ENCODE measurements around the gene CYB561D1.

Gene CYB561D1

GRCh38 chr1:109530457-109531087, 36.7 kb downstream of the CYB561D1 start:
- DNase-seq (ENCODE audit: low spot score): no peak

GRCh38 chr1:109531380-109531779, 37.5 kb downstream of the CYB561D1 start:
- no peak for DNase-seq (ENCODE audit: low spot score)

- no peak for DNase-seq (ENCODE audit: low spot score)
Measured at GRCh38 chr1:109531826-109532364, 38.0 kb downstream of the CYB561D1 start.

- DNase-seq (ENCODE audit: low spot score): peak; percentile 91
Measured at GRCh38 chr1:109532365-109533136, 38.7 kb downstream of the CYB561D1 start.

- no peak for DNase-seq (ENCODE audit: low spot score)
Measured at GRCh38 chr1:109534307-109534858, 40.5 kb downstream of the CYB561D1 start.

GRCh38 chr1:109535481-109535880, 41.6 kb downstream of the CYB561D1 start:
- no peak for DNase-seq (ENCODE audit: low spot score)

- DNase-seq (ENCODE audit: low spot score): no peak
Measured at GRCh38 chr1:109535971-109536491, 42.1 kb downstream of the CYB561D1 start.

GRCh38 chr1:109537450-109538178, 43.7 kb downstream of the CYB561D1 start:
- DNase-seq (ENCODE audit: low spot score): no peak

GRCh38 chr1:109538827-109539555, 45.1 kb downstream of the CYB561D1 start:
- no peak for DNase-seq (ENCODE audit: low spot score)

- DNase-seq (ENCODE audit: low spot score): no peak
Measured at GRCh38 chr1:109539676-109540075, 45.8 kb downstream of the CYB561D1 start, which contains the start of gene GPR61. TSS of gene GPR61 (plus strand) at chr1:109539872. CDS start at chr1:109543023, 3,151 bp downstream.

- no peak for DNase-seq (ENCODE audit: low spot score)
Measured at GRCh38 chr1:109541102-109541501, 47.2 kb downstream of the CYB561D1 start.

GRCh38 chr1:109542657-109543056, 48.8 kb downstream of the CYB561D1 start:
- no peak for DNase-seq (ENCODE audit: low spot score)

- no peak for DNase-seq (ENCODE audit: low spot score)
Measured at GRCh38 chr1:109543283-109543987, 49.5 kb downstream of the CYB561D1 start.

GRCh38 chr1:109543988-109544735, 50.3 kb downstream of the CYB561D1 start:
- no peak for DNase-seq (ENCODE audit: low spot score)

GRCh38 chr1:109546311-109547109, 52.6 kb downstream of the CYB561D1 start:
- DNase-seq (ENCODE audit: low spot score): peak; percentile 95

- peak; percentile 54 for DNase-seq (ENCODE audit: low spot score)
Measured at GRCh38 chr1:109547463-109548320, 53.8 kb downstream of the CYB561D1 start.

GRCh38 chr1:109548321-109549267, 54.7 kb downstream of the CYB561D1 start, which contains the start of gene GNAI3:
TSS of gene GNAI3 (plus strand) at chr1:109548615. CDS start at chr1:109548721, 106 bp downstream.
- peak; percentile 98 for DNase-seq (ENCODE audit: low spot score)

Measured in NAMALWA (cell line).